GM21825 (cell line): ENCODE measurements around the gene ZCCHC2.

Experiments
- ATAC-seq: cut with Tn5 transposase; IDR thresholded peaks from one replicate; pipeline ENCODE4 v1.9.1; 2021; ENCODE audit warnings: mild to moderate bottlenecking, moderate library complexity; ENCODE audit not compliant: unreplicated experiment

The ZCCHC2 gene

DNA sequence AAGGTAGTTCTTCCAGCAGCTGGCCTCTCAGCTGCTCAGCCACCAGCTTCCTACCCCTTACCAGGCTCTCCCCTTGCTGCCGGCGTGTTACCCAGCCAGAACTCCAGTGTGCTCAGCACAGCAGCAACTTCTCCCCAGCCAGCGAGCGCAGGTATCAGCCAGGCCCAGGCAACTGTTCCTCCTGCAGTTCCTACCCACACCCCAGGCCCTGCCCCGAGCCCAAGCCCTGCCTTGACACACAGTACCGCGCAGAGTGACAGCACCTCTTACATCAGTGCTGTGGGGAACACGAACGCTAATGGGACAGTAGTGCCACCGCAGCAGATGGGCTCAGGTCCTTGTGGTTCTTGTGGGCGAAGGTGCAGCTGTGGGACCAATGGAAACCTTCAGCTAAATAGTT lies 52.0 kb downstream of the ZCCHC2 start:
- no peak for ATAC-seq

DNA sequence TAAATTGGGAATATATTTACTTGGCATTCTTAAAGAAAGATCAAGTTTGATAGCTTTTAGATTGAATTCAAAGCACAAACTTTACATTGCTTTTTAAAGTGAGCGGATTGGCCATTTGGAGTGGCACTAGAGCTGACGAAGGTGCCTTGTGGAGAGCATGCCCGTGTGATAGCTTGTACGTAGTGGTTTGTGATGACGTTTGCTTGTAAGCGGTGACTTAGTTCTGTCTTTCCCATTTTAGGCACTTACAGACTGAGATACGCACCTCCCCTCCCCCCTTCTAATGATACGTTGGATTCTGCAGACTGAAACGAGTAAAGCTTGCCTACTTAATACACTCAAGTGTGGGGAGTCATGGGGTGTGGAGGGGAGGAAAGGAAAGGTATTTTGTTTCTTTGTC lies 53.4 kb downstream of the ZCCHC2 start:
- ATAC-seq: no peak

DNA sequence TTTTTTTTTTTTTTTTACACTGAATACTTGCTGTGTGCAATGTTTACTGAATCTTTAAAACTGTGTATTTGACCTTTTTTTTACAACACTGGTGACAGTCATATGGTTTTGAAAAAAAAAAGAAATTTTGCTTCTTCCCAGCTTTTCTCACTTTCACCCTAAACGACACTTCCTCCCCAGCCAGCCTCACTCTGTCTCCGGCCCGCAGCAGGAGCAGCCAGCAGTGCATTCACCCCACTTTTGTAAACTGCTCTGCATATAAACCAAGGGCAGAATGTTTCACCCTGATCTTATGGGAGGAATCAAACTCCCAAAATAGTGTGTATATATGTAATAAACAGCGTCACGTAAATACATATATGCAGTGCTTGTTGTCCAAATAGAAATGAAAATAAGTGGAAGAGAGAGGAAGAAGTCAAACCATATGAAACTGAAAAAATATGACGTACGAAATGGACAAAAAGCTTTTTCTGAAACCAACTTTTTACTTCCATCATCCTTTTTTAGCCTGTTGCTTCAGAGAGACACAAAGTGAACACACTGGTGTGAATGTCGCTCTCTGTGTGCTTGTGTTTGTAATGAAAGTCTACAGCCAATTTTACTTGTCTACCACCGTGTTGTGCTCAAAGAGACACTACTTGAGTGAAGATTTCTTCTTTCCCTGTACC lies 54.2 kb downstream of the ZCCHC2 start:
- ATAC-seq: no peak

DNA sequence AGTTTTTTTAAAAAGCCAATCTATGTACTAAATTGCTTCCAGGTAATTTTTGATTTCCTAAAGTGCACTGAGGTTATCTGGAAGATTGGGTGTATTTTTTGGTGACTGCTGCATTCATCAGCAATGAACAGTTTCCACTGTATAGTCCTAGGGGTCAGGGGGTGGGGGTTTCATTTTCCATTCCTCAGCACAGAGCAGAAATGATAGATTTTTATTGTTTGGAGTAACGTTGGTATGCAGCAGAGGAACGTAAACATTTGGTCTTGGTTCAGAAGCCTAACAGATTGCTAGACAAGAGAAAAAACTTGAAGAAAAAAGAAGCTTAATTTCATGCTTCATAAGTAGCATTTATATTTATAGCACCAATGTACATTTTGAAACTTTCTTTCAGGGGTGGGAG lies 54.9 kb downstream of the ZCCHC2 start:
- ATAC-seq: no peak

DNA sequence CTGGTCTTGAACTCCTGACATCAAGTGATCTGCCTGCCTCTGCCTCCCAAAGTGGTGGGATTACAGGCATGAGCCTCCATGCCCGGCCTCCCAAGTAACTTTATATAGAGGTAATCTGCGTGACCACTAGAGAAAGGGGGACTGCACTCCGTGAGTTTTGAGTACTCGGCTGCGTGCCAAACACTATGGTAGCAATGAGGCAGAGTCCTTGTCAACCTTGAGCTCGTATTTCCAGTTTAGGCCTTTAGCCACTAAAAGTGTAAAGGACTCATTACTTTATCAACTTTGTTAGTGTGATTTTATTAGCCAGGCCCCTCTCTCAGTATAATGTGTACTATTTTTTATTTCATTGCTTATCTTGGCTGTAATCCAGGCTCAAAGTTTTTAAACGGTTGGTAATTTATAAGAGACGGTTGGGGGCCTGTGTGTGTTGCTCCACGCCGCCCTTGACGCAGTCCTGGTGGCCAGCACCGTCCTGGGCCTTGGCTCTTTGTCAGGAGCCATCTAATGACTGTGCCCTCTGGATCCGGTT lies 56.2 kb downstream of the ZCCHC2 start:
- no peak for ATAC-seq

DNA sequence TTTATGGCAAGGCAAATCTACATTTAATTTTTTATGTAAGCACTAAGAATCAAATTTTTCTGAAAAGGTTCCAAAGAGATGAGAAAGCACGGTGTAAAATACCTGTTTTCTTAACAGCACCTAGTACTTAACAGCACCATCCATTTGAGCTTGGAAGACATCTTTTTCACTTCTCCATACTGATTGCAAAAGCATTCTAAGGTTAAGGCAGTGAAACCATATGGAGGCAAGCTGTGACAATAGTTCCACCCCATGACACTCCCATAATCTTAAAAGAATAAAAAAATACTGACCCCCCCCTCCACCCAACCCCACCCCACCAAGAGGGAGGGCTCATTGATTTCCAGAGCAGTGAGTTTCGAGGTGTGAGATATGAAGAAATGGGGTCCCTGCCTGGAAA lies 60.6 kb downstream of the ZCCHC2 start:
- no peak for ATAC-seq

DNA sequence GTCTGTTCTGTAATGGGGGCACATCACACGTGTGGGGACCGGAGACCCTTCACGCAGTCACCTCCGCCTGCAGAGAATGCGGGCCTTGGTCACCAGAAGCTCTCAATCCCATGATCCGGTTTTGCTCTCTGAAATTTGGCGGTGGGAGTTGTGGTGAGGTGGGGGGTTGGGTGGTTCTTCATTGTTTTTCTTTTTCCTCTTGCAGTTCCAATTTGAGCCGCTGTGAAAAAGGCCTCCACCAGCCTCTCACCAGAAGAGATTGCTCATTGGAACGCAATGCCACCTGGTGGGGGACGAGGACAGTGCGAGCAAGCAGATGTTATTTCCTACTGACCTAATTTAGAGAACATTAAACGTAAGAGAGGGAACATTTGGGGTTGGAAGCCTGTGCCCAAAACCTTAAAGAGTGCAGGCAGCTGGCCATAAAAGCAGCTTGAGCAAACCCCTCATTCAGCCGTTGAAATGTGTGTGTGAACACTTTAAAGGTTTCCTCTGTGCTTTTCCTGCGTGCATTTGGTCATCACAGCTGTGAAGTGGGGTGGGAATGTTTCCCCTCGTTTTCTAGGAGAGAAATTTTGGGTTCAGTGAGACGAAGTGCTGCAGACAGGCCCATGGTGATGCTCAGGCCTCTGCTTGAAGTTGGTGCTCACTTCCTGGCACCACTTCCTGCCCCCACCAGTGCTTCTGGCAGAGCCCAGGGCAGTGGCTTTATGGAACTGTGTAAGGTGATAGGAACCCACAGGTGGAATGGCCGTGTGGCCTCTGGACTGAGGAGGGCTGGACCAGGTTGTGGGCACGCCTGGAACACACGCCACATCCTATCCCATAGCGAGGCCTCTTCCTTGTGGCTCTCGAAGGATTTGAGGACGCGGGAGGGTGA lies 61.7 kb downstream of the ZCCHC2 start:
- ATAC-seq: peak; percentile 66

DNA sequence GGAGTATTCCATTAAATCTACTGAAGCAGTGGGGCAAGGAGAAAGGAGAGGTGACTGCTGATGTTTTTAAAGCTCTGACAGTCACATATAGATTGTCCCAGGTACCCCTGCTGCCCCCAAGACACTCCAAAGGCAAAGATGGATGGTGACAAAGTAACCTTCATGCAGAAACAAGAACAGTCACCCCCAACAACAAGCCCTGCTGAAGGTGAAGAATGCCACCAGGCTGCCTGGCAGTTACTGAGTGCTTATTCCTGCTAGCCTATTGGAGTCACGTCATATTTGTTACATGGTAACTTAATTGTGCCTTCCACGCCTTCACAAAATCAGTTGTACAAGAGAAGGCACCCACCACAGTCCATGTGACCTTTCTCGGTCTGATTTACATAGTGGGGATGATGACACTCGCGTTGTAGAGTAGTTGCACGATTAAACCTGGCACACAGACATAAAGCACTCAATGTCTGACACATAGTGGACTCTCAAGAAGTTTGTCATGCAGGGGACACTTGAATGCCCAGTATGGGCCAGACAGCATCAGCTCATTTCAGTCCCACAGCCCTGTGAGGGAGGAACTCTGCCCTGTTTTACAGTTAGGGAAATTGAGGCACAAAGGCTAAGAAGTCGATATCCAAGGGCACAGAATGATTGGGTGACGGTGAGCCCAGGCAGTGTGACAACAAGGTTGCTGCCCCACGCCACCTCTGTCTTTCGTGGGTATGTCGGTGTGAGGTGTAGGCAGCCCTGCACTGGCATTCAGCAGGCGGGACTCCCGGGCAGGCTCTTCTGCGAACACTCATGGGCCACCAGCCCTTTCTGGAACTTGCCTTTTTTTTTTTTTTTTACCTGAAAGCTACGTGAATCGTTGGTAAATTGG lies 62.7 kb downstream of the ZCCHC2 start:
- no peak for ATAC-seq

DNA sequence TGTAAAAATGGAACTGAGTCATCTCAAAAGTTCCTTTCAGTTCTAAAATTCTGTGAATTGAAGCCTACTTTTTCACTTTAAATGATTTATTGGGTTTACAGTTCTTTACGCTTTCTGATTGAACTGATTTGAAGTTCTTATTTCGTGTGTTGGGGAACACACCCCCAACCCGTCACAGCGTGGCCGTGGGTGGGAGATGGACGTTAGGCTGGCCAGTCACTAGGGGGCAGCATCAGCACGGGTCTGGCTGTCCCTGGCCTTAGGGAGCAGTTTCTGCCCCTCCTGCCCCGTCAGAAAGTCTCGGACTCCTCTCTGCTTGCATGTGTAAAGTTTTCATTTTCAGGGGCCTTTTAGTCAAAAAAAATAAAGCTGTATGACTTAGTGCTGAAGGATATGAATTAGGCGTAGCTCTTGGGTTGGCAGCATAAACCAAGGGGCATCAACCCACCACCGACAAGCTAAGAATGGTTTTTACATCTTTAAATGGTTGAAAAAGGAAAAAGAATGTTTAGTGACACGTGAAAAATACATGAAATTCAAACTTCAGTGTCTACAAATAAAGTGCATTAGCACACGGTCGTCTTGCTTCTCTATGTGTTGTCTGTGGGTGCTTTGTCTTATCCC lies 63.4 kb downstream of the ZCCHC2 start:
- ATAC-seq: peak; percentile 63

DNA sequence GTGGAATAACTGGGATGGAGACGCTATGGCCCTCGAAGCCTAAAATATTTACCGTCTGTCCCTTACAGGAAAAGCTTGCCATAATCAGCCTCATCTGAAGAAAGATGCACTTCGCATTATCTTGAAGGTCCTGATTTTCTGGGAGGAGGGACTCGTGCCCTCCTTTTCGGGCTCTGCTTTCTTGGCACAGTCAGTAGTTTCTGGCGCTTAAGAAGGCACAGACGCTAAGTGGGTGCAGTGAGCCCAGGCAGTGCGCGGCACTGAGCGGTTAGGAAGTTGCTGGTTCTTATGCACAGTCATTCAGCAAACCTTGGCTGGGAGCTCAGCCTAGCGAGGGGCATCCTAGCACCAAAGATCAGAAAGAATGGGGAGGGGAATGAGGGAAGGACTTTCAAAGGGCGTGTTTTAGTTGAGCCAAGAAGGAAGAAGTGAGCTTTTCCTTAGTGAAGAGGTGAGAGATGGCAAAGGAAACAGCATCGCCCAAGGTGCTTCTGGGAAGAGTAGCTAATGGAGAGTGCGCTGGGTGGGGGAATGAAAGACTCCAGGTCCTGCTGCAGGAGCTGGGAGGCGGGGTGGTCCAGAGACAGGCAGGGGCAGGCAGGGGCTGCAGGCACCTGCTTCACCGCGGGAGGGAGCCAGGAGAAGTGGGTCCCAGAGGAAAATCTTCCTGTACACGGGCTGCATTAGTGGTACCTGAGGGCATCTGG lies 64.1 kb downstream of the ZCCHC2 start:
- ATAC-seq: no peak

DNA sequence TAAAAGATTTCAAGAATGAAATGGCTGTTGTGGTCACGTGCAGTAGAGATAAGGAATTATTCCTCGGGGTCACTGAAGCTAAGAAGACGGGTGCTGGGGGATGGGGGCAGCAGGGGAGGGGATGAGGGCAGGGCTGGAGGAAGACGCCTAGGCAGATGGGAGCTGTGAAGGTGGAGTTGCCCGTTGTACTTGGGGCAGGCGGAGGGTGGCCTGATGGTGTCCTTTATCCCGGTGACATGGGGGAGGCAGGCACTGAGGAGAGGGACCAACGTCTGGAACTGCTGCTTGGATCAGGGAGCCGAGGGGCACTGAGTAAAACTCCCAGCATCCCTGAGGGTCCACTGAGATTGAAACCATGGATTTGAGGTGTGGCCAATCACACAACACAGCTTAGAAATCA lies 64.9 kb downstream of the ZCCHC2 start:
- no peak for ATAC-seq

DNA sequence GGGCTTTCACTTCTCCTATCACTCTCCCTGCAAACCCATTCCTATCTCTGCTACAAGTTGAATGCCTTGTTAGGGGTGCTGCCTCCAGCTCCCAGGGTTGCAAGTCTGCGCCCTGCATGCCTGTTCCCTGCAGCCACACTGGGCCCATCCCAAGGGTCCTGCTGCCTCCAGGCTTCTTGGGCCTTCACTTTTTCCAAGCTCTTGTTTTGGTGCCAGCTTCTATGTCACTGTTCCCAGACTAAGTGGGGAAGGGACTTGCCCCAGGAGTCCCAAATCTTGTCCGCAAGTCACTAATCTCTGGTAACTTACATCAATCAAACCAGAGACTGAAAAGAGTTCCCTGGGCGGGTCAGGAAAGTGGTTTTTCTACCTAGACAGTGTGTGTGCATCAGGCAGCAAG lies 65.4 kb downstream of the ZCCHC2 start:
- no peak for ATAC-seq

DNA sequence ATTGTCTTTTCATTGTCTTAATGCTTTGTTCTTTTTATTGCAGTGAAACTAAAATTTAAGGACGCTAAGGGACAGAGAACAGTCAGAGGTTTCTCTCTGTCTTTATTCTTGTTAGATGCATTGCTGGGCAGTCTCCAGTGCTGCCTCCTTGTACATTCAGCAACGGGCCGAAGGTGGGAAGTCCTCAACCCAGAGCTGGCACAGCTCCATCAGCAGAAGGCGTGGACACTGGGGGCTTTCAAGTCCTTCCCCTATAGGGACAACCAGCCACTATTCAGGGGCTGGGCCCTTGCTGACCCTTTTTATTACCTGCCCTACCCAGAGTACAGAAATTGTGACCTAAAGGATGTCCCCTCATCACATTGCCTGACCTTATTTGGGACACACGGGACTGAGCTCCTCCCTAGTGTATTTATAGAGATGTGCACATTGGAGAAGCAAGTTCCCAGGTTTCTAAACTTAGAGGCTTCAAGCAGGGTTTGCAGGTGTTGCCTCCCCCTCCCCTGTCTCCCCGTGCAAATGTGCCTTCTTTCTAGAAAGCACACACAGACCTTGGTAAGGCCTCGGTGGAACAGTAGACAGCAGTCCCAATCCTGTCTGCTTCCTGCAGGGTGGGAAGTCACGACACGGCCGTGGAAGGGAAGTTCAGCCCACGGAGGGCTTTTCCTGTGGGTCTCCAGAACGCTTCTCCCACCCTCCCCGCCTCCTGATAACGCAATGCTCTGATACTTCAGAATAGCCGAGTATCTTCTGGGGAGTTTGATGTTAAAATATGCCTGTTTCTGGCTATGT lies 68.2 kb downstream of the ZCCHC2 start:
- ATAC-seq: no peak

DNA sequence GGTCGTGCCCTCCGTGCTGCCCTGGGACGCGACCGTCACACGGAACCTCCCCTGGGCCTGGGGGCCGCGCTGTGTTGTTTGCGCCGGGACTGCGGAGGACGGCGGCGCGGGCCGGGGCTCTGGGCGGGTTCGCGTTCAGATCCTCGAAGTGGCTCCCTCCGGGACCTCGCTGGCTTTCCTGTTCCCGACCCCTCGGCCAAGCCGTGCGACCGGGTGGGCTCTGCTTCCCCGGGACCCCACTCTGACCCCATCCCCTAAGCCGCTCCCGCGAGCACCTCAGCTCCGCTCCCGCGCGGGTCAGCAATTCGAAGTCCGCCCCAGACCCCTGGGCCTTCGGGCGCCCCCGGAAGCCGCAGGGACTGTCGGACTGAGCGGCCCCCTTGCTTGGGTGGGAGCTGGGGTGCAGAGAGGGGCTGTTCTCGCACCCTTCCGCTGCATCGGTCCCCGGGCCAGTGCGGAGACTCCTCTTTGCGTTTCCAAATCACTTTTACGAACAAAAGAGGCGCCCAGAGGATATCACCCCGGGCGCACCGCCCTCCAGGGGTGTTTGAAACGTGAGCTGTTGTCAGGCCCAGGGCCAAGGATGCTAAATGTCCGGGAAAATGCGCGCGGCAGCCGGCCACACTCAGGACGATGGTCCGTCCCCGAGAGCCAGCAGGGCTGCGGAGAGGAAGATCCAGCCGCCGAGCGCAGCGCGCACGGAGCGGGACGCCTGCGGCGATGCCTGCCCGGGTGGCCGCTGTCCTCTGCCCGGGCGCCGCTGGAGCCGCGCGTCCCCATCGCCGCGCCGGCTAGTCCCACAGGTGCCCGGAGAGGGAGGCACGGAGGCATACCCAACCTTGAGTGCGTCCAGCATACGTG lies 73.5 kb downstream of the ZCCHC2 start:
- ATAC-seq: no peak

DNA sequence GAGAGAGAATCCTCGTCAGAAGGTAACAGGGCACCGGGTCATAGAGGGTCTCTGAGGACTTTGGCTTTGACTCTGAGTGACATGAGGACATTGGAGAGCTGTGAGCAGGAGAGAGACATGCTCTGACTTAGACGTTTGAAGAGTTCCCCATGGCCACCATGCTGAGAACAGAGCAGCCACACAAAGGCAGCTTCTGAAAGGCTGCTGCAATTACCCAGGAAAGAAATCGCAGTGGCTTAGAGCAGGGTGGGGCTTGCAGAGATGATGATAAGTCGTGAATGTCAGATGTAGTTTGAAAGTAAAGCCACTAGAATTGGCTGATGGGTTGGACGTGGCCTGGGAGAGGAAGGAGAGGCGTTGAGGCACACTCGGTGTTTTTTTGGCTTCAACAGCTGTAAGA lies 79.0 kb downstream of the ZCCHC2 start:
- ATAC-seq: no peak

DNA sequence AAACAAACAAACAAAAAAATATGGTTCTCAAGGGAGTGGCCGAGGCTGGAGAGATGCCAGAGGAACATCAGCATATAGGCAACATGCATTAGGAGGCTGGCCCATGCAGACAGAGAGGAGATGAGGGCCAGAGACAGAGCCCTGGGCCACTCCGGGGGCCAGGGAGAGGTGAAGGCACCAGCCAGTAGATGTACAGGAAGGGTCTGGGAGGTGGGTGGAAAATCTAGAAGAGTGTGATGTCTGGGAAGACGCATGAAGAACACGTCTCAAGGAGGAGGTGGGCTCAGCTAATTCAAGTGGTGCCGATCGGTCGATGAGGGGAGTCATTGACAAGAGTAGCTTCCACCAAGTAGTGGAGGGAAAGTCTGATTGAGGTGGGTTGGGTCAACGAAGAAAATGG lies 79.9 kb downstream of the ZCCHC2 start:
- ATAC-seq: no peak

DNA sequence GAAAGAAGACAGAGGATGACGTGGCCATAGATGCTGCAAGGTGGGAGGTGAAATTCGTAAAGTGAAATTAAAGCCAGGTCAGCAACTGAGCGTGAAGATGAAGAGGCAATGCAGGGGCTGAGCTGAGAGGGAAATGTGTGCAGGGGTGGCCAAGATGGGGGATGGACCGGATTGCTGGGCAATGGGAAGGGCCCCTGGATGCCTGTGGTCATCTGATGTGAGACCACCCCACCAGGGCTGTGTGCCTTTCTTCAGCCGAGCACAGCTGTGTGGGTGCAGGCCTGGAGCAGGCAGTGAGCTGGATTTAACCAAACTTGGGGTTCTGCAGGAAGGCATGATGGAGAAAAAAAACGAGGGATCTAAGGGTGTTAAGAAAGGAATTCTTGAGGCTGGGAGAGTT lies 80.4 kb downstream of the ZCCHC2 start:
- ATAC-seq: no peak

DNA sequence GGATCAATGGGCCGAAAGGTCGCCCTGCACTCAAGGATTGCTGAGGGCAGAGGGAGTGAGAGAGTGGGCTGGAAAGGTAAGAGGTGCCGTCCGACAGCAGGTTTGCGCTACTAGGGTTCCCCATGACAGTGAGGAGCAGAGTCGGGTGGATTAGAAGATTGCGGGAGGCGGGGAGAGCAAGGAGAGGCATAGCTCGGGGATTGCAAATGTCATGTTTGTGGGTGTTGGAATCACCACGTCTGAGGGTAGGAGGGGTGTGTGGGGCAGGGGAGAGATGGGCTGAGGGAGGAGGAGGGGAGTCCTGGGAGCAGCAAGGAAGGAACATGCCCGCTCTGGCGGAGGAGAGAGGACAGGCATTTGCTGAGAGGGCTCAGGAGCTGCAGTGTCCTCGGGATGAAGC lies 81.2 kb downstream of the ZCCHC2 start:
- no peak for ATAC-seq
